Epithelial cell of prostate (primary cell): ENCODE measurements around the gene SAMD13.

Source experiments
- DNase-seq: peaks from one replicate; pipeline ENCODE4 v3.0.0-alpha.2; 2011; ENCODE audit warnings: low read depth, low spot score
- H3K27ac ChIP-seq: fragments of 450-650 bp; 2 replicates; pipeline ENCODE4 v1.5.1; 2017; ENCODE audit warnings: mild to moderate bottlenecking

The SAMD13 gene

GRCh38 chr1:84366786-84367185, 65.3 kb downstream of the SAMD13 start:
- H3K27ac ChIP-seq: no peak overlapping the region
- DNase-seq: no peak

- no peak for DNase-seq
- H3K27ac ChIP-seq: no peak overlapping the region
Observed at GRCh38 chr1:84367219-84367618, 65.7 kb downstream of the SAMD13 start.

GRCh38 chr1:84368441-84368840, 66.9 kb downstream of the SAMD13 start:
- H3K27ac ChIP-seq: no peak overlapping the region
- DNase-seq: no peak

- H3K27ac ChIP-seq: no peak overlapping the region
- no peak for DNase-seq
Observed at GRCh38 chr1:84370266-84370665, 68.8 kb downstream of the SAMD13 start.

- no peak overlapping the region for H3K27ac ChIP-seq
- no peak for DNase-seq
Observed at GRCh38 chr1:84370831-84371394, 69.4 kb downstream of the SAMD13 start.

GRCh38 chr1:84373436-84374141, 72.1 kb downstream of the SAMD13 start:
- no peak overlapping the region for H3K27ac ChIP-seq

GRCh38 chr1:84374991-84375696, 73.6 kb downstream of the SAMD13 start:
- no peak for DNase-seq
- H3K27ac ChIP-seq: no peak overlapping the region

More at GRCh38 chr1:84373436-84374141, 72.1 kb downstream of the SAMD13 start:
- no peak for DNase-seq

GRCh38 chr1:84376000-84376910, 74.7 kb downstream of the SAMD13 start:
- no peak overlapping the region for H3K27ac ChIP-seq
- no peak for DNase-seq

GRCh38 chr1:84377480-84378095, 76.1 kb downstream of the SAMD13 start:
- DNase-seq: no peak

GRCh38 chr1:84379138-84379916, 77.8 kb downstream of the SAMD13 start:
- DNase-seq: no peak
- H3K27ac ChIP-seq: no peak overlapping the region

More at GRCh38 chr1:84377480-84378095, 76.1 kb downstream of the SAMD13 start:
- H3K27ac ChIP-seq: no peak overlapping the region

- DNase-seq: no peak
- H3K27ac ChIP-seq: no peak overlapping the region
Observed at GRCh38 chr1:84379917-84380180, 78.3 kb downstream of the SAMD13 start.

GRCh38 chr1:84382127-84382526, 80.6 kb downstream of the SAMD13 start:
- no peak for DNase-seq
- H3K27ac ChIP-seq: no peak overlapping the region

GRCh38 chr1:84385347-84385746, 83.8 kb downstream of the SAMD13 start:
- H3K27ac ChIP-seq: no peak overlapping the region
- no peak for DNase-seq

GRCh38 chr1:84386716-84387479, 85.4 kb downstream of the SAMD13 start:
- peak; percentile 80 for DNase-seq
- no peak overlapping the region for H3K27ac ChIP-seq

- no peak for DNase-seq
- no peak overlapping the region for H3K27ac ChIP-seq
Observed at GRCh38 chr1:84387480-84388163, 86.1 kb downstream of the SAMD13 start.

GRCh38 chr1:84390226-84390625, 88.7 kb downstream of the SAMD13 start:
- DNase-seq: no peak
- no peak overlapping the region for H3K27ac ChIP-seq

GRCh38 chr1:84398175-84399155, 97.0 kb downstream of the SAMD13 start, which contains the start of gene DNASE2B:
Gene DNASE2B (plus strand): TSS chr1:84398484. CDS start chr1:84398565, 81 bp downstream.
- DNase-seq: no peak
- no peak within 1 kb of the TSS for H3K27ac ChIP-seq
